WTC11 (cell line): ENCODE results near the gene ASCL2. TPM values are rescaled to one million over a fixed set of nuclear protein-coding genes. Genes with fewer than 3 reads are reported as not detected.

ENCODE experiments used
- ATAC-seq: fragments of 200-7000 bp; cut with Tn5 transposase; 2 replicates; pipeline ENCODE4 v1.10.0; 2021; ENCODE audit warnings: mild to moderate bottlenecking, moderate library complexity
- CTCF ChIA-PET: fragments of 300-600 bp; sonication (Branson Sonifier 250); formaldehyde crosslinking; loops from one replicate; lab custom pipeline; 2021; ENCODE audit warnings: antibody characterized with exemption; lab: Charles Lee
- POLR2A ChIA-PET: fragments of 350-600 bp; sonication (Branson Sonifier 250); formaldehyde crosslinking; loops from one replicate; lab custom pipeline; 2021; ENCODE audit warnings: antibody characterized with exemption; lab: Charles Lee
- DNase-seq: peaks from one replicate; pipeline ENCODE4 v3.0.0; 2021; ENCODE audit warnings: low spot score
- H3K27ac Mint-ChIP-seq: 2 replicates; pipeline ENCODE4 v1.8.0; 2021; ENCODE audit warnings: mixed read lengths
- H3K27me3 Mint-ChIP-seq: 2 replicates; pipeline ENCODE4 v1.8.0; 2021; ENCODE audit warnings: low read depth, mild to moderate bottlenecking, moderate library complexity, mixed read lengths
- H3K36me3 Mint-ChIP-seq: 2 replicates; pipeline ENCODE4 v1.8.0; 2021; ENCODE audit warnings: mixed read lengths
- H3K4me1 Mint-ChIP-seq: 2 replicates; pipeline ENCODE4 v1.8.0; 2022; ENCODE audit warnings: mixed read lengths
- H3K4me3 Mint-ChIP-seq: 2 replicates; pipeline ENCODE4 v1.8.0; 2021; ENCODE audit warnings: mild to moderate bottlenecking, moderate library complexity, mixed read lengths
- H3K9me3 Mint-ChIP-seq: 2 replicates; pipeline ENCODE4 v1.8.0; 2021; ENCODE audit warnings: mixed read lengths
- ATF1 ChIP-seq: sonication (generic); formaldehyde crosslinking; IDR thresholded peaks from 2 replicates; pipeline ENCODE4 v1.8.1; 2023; ENCODE audit warnings: mild to moderate bottlenecking, moderate library complexity, missing genetic modification reagents
- ATF2 ChIP-seq: sonication (generic); formaldehyde crosslinking; IDR thresholded peaks from 2 replicates; pipeline ENCODE4 v1.8.1; 2022; ENCODE audit warnings: low read depth, missing genetic modification reagents, borderline replicate concordance
- CBFB ChIP-seq: sonication (generic); formaldehyde crosslinking; IDR thresholded peaks from 2 replicates; pipeline ENCODE4 v1.8.1; 2022; ENCODE audit warnings: mild to moderate bottlenecking, low read depth, missing genetic modification reagents
- CREB1 ChIP-seq: sonication (generic); formaldehyde crosslinking; IDR thresholded peaks from 2 replicates; pipeline ENCODE4 v1.8.0; 2023; ENCODE audit warnings: mild to moderate bottlenecking, missing genetic modification reagents
- ETV6 ChIP-seq: sonication (generic); formaldehyde crosslinking; IDR thresholded peaks from 2 replicates; pipeline ENCODE4 v1.8.1; 2022; ENCODE audit warnings: mild to moderate bottlenecking, missing genetic modification reagents
- FOXP1 ChIP-seq: sonication (generic); formaldehyde crosslinking; IDR thresholded peaks from 2 replicates; pipeline ENCODE4 v1.8.0; 2022; ENCODE audit warnings: missing genetic modification reagents, mild to moderate bottlenecking, moderate library complexity, borderline replicate concordance
- GABPB1 ChIP-seq: sonication (generic); formaldehyde crosslinking; IDR thresholded peaks from 2 replicates; pipeline ENCODE4 v1.8.1; 2023; ENCODE audit warnings: mild to moderate bottlenecking, missing genetic modification reagents
- HMGA2 ChIP-seq: fragments of 250-450 bp; sonication (Bioruptor Pico); IDR thresholded peaks from 2 replicates; pipeline ENCODE4 v1.4.0; 2021; ENCODE audit warnings: mild to moderate bottlenecking, moderate library complexity
- IRF2 ChIP-seq: sonication (generic); formaldehyde crosslinking; IDR thresholded peaks from 2 replicates; pipeline ENCODE4 v1.8.0; 2022; ENCODE audit warnings: low read depth, missing genetic modification reagents, borderline replicate concordance
- JAZF1 ChIP-seq: fragments of 250-450 bp; sonication (Bioruptor Pico); IDR thresholded peaks from 2 replicates; pipeline ENCODE4 v1.9.0; 2021; ENCODE audit warnings: moderate library complexity, mild to moderate bottlenecking, inconsistent platforms
- JUN ChIP-seq: sonication (generic); formaldehyde crosslinking; IDR thresholded peaks from 2 replicates; pipeline ENCODE4 v1.8.0; 2023; ENCODE audit warnings: mild to moderate bottlenecking, missing genetic modification reagents
- NFATC4 ChIP-seq: fragments of 250-450 bp; sonication (Bioruptor Pico); IDR thresholded peaks from 2 replicates; pipeline ENCODE4 v1.9.0; 2021; ENCODE audit warnings: mild to moderate bottlenecking
- NR1H2 ChIP-seq: sonication (generic); formaldehyde crosslinking; IDR thresholded peaks from 2 replicates; pipeline ENCODE4 v1.9.0; 2021; ENCODE audit warnings: mild to moderate bottlenecking, moderate library complexity, missing genetic modification reagents
- SMAD3 ChIP-seq: sonication (generic); formaldehyde crosslinking; IDR thresholded peaks from 2 replicates; pipeline ENCODE4 v1.8.0; 2022; ENCODE audit warnings: missing genetic modification reagents, mild to moderate bottlenecking, borderline replicate concordance
- TCF7 ChIP-seq: sonication (generic); formaldehyde crosslinking; IDR thresholded peaks from 2 replicates; pipeline ENCODE4 v1.8.0; 2022; ENCODE audit warnings: mild to moderate bottlenecking, low read depth, missing genetic modification reagents, moderate library complexity
- TEAD1 ChIP-seq: sonication (generic); formaldehyde crosslinking; IDR thresholded peaks from 2 replicates; pipeline ENCODE4 v1.8.0; 2022; ENCODE audit warnings: mild to moderate bottlenecking, missing genetic modification reagents
- ZBTB43 ChIP-seq: sonication (generic); formaldehyde crosslinking; IDR thresholded peaks from 2 replicates; pipeline ENCODE4 v1.8.1; 2023; ENCODE audit warnings: mild to moderate bottlenecking, missing genetic modification reagents
- ZNF121 ChIP-seq: sonication (generic); formaldehyde crosslinking; IDR thresholded peaks from 2 replicates; pipeline ENCODE4 v1.8.0; 2023; ENCODE audit warnings: missing genetic modification reagents
- ZNF138 ChIP-seq: sonication (generic); formaldehyde crosslinking; conservative IDR thresholded peaks from 2 replicates; pipeline ENCODE4 v1.8.1; 2022; ENCODE audit warnings: mild to moderate bottlenecking, moderate library complexity, missing genetic modification reagents
- ZNF219 ChIP-seq: sonication (generic); formaldehyde crosslinking; IDR thresholded peaks from 2 replicates; pipeline ENCODE4 v1.8.0; 2023; ENCODE audit warnings: missing genetic modification reagents, mild to moderate bottlenecking, borderline replicate concordance
- ZNF281 ChIP-seq: sonication (generic); formaldehyde crosslinking; IDR thresholded peaks from 2 replicates; pipeline ENCODE4 v1.8.0; 2023; ENCODE audit warnings: mild to moderate bottlenecking, missing genetic modification reagents
- ZNF416 ChIP-seq: fragments of 250-450 bp; sonication (Bioruptor Pico); IDR thresholded peaks from 2 replicates; pipeline ENCODE4 v1.9.0; 2021; ENCODE audit warnings: mild to moderate bottlenecking, inconsistent platforms
- ZSCAN18 ChIP-seq: fragments of 250-450 bp; sonication (Bioruptor Pico); IDR thresholded peaks from 2 replicates; pipeline ENCODE4 v2.1.2; 2022; ENCODE audit warnings: mild to moderate bottlenecking, moderate library complexity
- total RNA-seq: library from RNA; stranded (reverse); gene quantifications from 3 replicates; pipeline ENCODE4 v1.2.3, GENCODE V29; 2021

The ASCL2 gene
- total RNA-seq, 1 experiment from 2014 or later: 0.24 TPM

- no peak for TF ChIP-seq TEAD1
- TF ChIP-seq TCF7 (CRISPR knock-in tag): no peak
- TF ChIP-seq ZNF121 (CRISPR knock-in tag): no peak
- TF ChIP-seq ETV6 (CRISPR knock-in tag): no peak
- TF ChIP-seq JAZF1: no peak
- no peak for TF ChIP-seq ZSCAN18 (CRISPR knock-in tag)
- no peak for TF ChIP-seq ZNF219
- TF ChIP-seq ZNF138 (CRISPR knock-in tag): no peak
- TF ChIP-seq FOXP1: no peak
- TF ChIP-seq NFATC4: no peak
These were observed 47.7 kb upstream of the ASCL2 start for GRCh38 chr11:2318123-2318522.

GRCh38 chr11:2317354-2318050, 47.1 kb upstream of the ASCL2 start:
- no peak; the same call in 1 of the 2 replicates for ATAC-seq
- no peak overlapping the region for H3K27ac Mint-ChIP-seq
- peaks cover 13% of the 10 kb centered on the region for H3K9me3 Mint-ChIP-seq
- TF ChIP-seq ATF2 (CRISPR knock-in tag): no peak
- no peak for TF ChIP-seq GABPB1 (CRISPR knock-in tag)
- TF ChIP-seq SMAD3 (CRISPR knock-in tag): no peak
- TF ChIP-seq ZNF416: no peak
- TF ChIP-seq ZBTB43 (CRISPR knock-in tag): no peak
- TF ChIP-seq ZNF281 (CRISPR knock-in tag): no peak
- TF ChIP-seq IRF2: no peak
- TF ChIP-seq, all 79 proteins: peak for 0
- CTCF ChIA-PET: interaction anchor here (1.0 to 2.2 kb wide), 2 partner anchors 12 to 131 kb away, joined by 3 to 15 read pairs; no protein-coding TSS in a partner anchor
- Mint-ChIP-seq H3K4me3 (no peak overlapping the region), H3K36me3 (no peaks in the 10 kb centered on the region), H3K4me1 (no peaks in the 10 kb centered on the region), H3K27me3 (peaks cover 18% of the 10 kb centered on the region)
- DNase-seq: no peak
- POLR2A ChIA-PET: no interaction called here

More at GRCh38 chr11:2318123-2318522, 47.7 kb upstream of the ASCL2 start:
- no peak overlapping the region for H3K4me3 Mint-ChIP-seq
- no peaks in the 10 kb centered on the region for H3K4me1 Mint-ChIP-seq
- CTCF ChIA-PET: interaction anchor here (2.2 kb wide), 1 partner anchor 13 kb away, joined by 15 read pairs; no protein-coding TSS in a partner anchor
- H3K27ac Mint-ChIP-seq: no peak overlapping the region
- peaks cover 22% of the 10 kb centered on the region for H3K27me3 Mint-ChIP-seq
- DNase-seq (no peak), ATAC-seq (no peak)
- H3K9me3 Mint-ChIP-seq: peaks cover 18% of the 10 kb centered on the region
- no peaks in the 10 kb centered on the region for H3K36me3 Mint-ChIP-seq
- POLR2A ChIA-PET: no interaction called here

GRCh38 chr11:2316963-2317244, 46.5 kb upstream of the ASCL2 start:
- no peaks in the 10 kb centered on the region for H3K4me1 Mint-ChIP-seq
- H3K27ac Mint-ChIP-seq: no peak overlapping the region
- TF ChIP-seq NR1H2 (CRISPR knock-in tag) (no peak), HMGA2 (CRISPR knock-in tag) (no peak), CBFB (CRISPR knock-in tag) (no peak), ZBTB43 (CRISPR knock-in tag) (no peak), ATF1 (CRISPR knock-in tag) (no peak), JUN (no peak), ZNF219 (no peak), CREB1 (CRISPR knock-in tag) (no peak), ZSCAN18 (CRISPR knock-in tag) (no peak)
- H3K4me3 Mint-ChIP-seq: no peak overlapping the region
- H3K27me3 Mint-ChIP-seq: peaks cover 13% of the 10 kb centered on the region
- no peak for DNase-seq
- H3K9me3 Mint-ChIP-seq: peaks cover 7% of the 10 kb centered on the region
- ChIA-PET POLR2A (no interaction called here), CTCF (interaction anchor here (1.0 to 2.2 kb wide), 3 partner anchors 11 to 130 kb away, joined by 3 to 15 read pairs (median 3); no protein-coding TSS in a partner anchor)
- no peaks in the 10 kb centered on the region for H3K36me3 Mint-ChIP-seq
- ATAC-seq: no peak
